ENCODE measurements around the gene ANKRD1. TPM values are rescaled to one million over a fixed set of nuclear protein-coding genes. Genes with fewer than 3 reads are reported as not detected.

Gene ANKRD1
- total RNA-seq = 100 to 1,000 TPM in 2 of 4 donors, 10 to 100 TPM in 2; 18.6 to 168 (median 98.5) TPM

DNA sequence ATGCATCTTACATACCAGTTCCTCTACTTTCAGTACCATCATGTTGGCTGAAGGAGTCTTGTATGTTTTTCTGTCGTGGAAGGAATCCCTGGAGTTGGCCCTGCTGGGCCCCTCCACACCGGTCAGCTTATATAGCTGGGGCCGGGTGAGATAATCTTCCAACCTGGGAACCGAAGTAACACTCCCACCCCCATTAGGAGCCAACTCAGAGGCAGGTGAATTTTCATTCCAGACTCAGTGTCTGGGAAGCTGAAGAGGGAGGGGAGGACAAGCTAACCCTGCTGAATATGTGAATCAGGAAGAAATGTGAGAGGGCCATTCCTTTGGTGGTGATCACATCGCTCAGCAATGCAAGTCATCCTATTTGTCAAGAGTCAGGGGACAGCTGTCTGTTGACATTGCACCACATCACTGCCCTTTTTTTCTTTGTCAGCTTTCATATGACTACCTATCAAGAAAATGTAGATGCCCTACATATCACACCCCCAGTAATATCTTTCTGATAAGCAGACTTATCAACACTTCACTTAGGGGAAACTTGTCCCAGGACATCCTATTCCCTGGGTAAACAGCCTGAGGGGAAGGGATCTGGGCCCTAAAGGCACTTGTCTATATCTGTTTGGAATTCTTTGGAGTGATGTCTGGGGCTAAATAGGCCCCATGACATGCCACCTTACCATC, at the start of gene ANKRD1:
TSS of gene ANKRD1 (minus strand) at position 102 of the 681 bp plus-strand sequence. CDS start at position 42, 60 bp downstream.
- Histone ChIP-seq H3K9me3 (no peaks in the 10 kb centered on the region), H3K4me3 (peak within 1 kb of the TSS in 3 of 4 donors; percentile 26 to 43 (median 36)), H3K27ac (peak within 1 kb of the TSS; percentile 78 to 87 (median 84)), H3K4me1 (peaks cover 47 to 49% of the 10 kb centered on the region in 2 donors), H3K36me3 (peaks cover 0 to 7% of the 10 kb centered on the region in 2 donors), H3K27me3 (no peaks in the 10 kb centered on the region)
- in situ Hi-C loops (cut with MboI; ENCODE audit: low sequenced_read_pairs in 4 of 4) (no loop called here), intact Hi-C loops (cut with DNase I; ENCODE audit: low total_unique reads) (loop anchor here (1.0 to 5.0 kb wide), 2 partner anchors 39 to 711 kb away; partner anchors contain the start of gene PPP1R3C)
- DNase-seq (peak; percentile 69 to 88), ATAC-seq (peak; percentile 94 to 95)
- TF ChIP-seq, protein P1, sequence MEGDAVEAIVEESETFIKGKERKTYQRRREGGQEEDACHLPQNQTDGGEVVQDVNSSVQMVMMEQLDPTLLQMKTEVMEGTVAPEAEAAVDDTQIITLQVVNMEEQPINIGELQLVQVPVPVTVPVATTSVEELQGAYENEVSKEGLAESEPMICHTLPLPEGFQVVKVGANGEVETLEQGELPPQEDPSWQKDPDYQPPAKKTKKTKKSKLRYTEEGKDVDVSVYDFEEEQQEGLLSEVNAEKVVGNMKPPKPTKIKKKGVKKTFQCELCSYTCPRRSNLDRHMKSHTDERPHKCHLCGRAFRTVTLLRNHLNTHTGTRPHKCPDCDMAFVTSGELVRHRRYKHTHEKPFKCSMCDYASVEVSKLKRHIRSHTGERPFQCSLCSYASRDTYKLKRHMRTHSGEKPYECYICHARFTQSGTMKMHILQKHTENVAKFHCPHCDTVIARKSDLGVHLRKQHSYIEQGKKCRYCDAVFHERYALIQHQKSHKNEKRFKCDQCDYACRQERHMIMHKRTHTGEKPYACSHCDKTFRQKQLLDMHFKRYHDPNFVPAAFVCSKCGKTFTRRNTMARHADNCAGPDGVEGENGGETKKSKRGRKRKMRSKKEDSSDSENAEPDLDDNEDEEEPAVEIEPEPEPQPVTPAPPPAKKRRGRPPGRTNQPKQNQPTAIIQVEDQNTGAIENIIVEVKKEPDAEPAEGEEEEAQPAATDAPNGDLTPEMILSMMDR (IDR thresholded peaks at IDR 0.05 in 4 of 5, conservative IDR thresholded peaks at IDR 0.05 in 1 of 5) = no peak
- peak in 1 of 2 donors; percentile 40 for TF ChIP-seq POLR2A (IDR thresholded peaks at IDR 0.05)

DNA sequence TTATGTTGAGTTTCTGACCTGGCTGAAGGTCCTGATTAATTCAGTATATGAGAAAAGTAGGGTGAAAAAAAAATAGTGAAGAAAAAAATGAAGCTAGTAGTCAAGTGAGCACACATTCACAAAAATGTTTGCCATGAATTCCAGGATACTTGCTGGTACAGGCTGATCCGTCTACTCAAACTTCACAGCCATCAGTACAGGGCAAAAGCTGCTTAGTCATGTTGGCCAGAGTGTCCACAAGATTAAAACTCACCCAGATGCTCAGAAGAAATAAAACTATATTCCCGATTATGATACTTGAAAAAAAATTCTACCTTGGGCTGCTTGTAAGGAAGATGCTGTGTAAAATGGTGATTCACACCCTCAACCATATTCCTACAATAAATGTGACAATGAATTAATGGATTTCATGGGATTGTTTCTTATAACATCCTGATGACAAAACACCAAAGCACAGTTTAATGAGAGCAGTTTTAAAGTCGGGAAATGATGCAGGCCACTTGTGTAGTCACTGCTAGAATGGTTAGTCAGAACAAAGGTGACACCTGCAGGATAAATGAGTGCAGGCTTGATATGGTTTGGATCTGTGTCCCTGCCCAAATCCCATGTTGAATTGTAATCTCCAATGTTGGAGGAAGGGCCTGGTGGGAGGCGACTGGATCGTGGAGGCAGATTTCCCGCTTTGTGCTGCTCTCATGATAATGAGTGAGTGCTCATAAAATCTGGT, 49.2 kb upstream of the ANKRD1 start:
- ATAC-seq (peak; percentile 67 to 87), DNase-seq (no peak)
- no peaks in the 10 kb centered on the region for H3K27me3 ChIP-seq
- H3K4me1 ChIP-seq = peaks cover 16 to 23% of the 10 kb centered on the region in 2 donors
- peak overlapping the region; percentile 31 to 78 (median 56) for H3K27ac ChIP-seq
- intact Hi-C loops (cut with DNase I; ENCODE audit: low total_unique reads) = loop anchor here (1.0 kb wide), 1 partner anchor 59 kb away; no protein-coding TSS in a partner anchor
- in situ Hi-C loops (cut with MboI; ENCODE audit: low sequenced_read_pairs in 4 of 4) = loop anchor here in 2 of 4 donors (5.0 to 10.0 kb wide), 2 partner anchors 55 to 58 kb away; no protein-coding TSS in a partner anchor
- no peak for TF ChIP-seq POLR2A (IDR thresholded peaks at IDR 0.05)
- TF ChIP-seq, protein P1 (IDR thresholded peaks at IDR 0.05 in 4 of 5, conservative IDR thresholded peaks at IDR 0.05 in 1 of 5) = peak in 3 of 5 experiments; percentile 31 to 49 (median 45)
- no peaks in the 10 kb centered on the region for H3K9me3 ChIP-seq
- no peak overlapping the region for H3K4me3 ChIP-seq
- no peaks in the 10 kb centered on the region for H3K36me3 ChIP-seq

DNA sequence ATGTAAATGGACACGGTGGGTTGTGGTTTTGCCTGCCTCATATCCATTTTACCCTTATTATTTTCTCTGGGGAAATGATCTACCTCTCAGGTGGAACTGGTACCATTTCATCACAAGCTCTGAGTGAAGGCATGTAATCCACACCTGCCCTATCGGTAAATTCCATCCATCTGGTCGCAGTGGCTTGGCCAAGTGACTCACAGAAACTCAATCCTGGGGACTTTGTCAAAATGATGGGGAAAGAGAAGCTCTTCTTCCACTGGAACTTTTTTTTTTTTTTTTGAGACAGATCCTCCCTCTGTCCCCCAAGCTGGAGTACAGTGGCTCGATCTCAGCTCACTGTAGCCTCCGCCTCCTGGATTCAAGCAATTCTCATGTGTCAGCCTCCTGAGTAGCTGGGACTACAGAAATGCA, 48.2 kb upstream of the ANKRD1 start:
- no peak overlapping the region for H3K4me3 ChIP-seq
- peaks cover 16 to 23% of the 10 kb centered on the region in 2 donors for H3K4me1 ChIP-seq
- TF ChIP-seq, protein P1 (IDR thresholded peaks at IDR 0.05 in 4 of 5, conservative IDR thresholded peaks at IDR 0.05 in 1 of 5) = no peak
- TF ChIP-seq POLR2A (IDR thresholded peaks at IDR 0.05) = no peak
- peak overlapping the region; percentile 31 to 78 (median 56) for H3K27ac ChIP-seq
- no peaks in the 10 kb centered on the region for H3K9me3 ChIP-seq
- H3K36me3 ChIP-seq = no peaks in the 10 kb centered on the region
- in situ Hi-C loops (cut with MboI; ENCODE audit: low sequenced_read_pairs in 4 of 4) = loop anchor here in 2 of 4 donors (5.0 to 10.0 kb wide), 2 partner anchors 54 to 57 kb away; no protein-coding TSS in a partner anchor
- peak; percentile 48 to 63 for ATAC-seq
- intact Hi-C loops (cut with DNase I; ENCODE audit: low total_unique reads) = no loop called here
- H3K27me3 ChIP-seq = no peaks in the 10 kb centered on the region
- DNase-seq = peak; percentile 13 to 25

DNA sequence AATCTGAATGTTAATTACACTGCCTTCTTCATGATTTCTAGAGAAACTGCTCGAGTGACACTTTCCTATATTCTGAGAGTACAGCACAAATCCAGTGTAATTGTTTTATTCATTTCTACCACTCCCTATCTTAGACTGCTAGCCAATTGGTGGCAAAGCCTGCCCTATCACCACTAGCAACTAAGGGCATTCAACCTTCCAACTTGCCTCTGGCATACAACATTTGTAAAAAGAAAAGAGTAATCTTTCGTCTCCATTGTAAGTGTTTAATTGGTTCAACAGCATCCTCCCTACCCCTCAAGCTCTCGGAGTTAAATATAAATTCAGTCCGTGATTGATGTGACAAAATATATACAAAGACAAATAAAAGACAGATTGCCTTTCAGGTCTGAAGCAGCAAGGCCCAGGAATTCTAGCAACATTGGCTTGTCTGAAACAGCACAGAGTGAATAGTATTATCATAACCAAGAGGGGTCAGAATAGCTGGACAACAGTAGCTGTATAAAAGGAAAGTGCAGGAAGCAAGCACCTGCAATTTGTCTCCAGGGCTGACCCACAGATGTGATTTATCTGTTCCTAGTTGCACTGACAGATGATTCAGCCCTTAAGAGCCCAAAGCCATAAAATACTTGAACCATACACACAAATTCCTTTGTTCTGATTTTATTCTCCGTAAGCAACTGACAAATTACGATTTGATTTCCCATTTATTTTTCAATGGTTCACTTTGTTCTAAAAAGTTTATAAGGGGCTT, 47.6 kb upstream of the ANKRD1 start:
- in situ Hi-C loops (cut with MboI; ENCODE audit: low sequenced_read_pairs in 4 of 4) (loop anchor here in 2 of 4 donors (5.0 to 10.0 kb wide), 2 partner anchors 54 to 56 kb away; no protein-coding TSS in a partner anchor), intact Hi-C loops (cut with DNase I; ENCODE audit: low total_unique reads) (no loop called here)
- peak; percentile 73 to 78 for ATAC-seq
- DNase-seq = no peak
- TF ChIP-seq, protein P1 (IDR thresholded peaks at IDR 0.05 in 4 of 5, conservative IDR thresholded peaks at IDR 0.05 in 1 of 5) = no peak
- TF ChIP-seq POLR2A (IDR thresholded peaks at IDR 0.05) = no peak
- H3K4me1 ChIP-seq = peaks cover 16 to 23% of the 10 kb centered on the region in 2 donors
- H3K9me3 ChIP-seq = no peaks in the 10 kb centered on the region
- no peaks in the 10 kb centered on the region for H3K36me3 ChIP-seq
- peak overlapping the region in 3 of 4 donors; percentile 31 to 78 (median 54) for H3K27ac ChIP-seq
- no peaks in the 10 kb centered on the region for H3K27me3 ChIP-seq
- no peak overlapping the region for H3K4me3 ChIP-seq
